RPMI7951 (cell line): ENCODE measurements around the gene TTC28. TPM values are rescaled to one million over a fixed set of nuclear protein-coding genes. Genes with fewer than 3 reads are reported as not detected.
"Not testable (repeated sequence)": the region's sequence is repeated elsewhere in the genome, so short reads cannot be mapped to it uniquely, and the experiment has no call there.

Experiments
- DNase-seq: peaks from one replicate; pipeline ENCODE4 v3.0.0-alpha.2; 2012; ENCODE audit warnings: low read depth
- total RNA-seq: library from RNA; depleted of rRNA; stranded (reverse); fragments of >200 nt; shearing (Covaris generic); gene quantifications from 2 replicates; pipeline ENCODE4 v1.2.3, GENCODE V29; 2014

Gene TTC28
- total RNA-seq, 1 experiment from 2014 or later, result 0.96 TPM

- no peak for DNase-seq
Observed at GRCh38 chr22:28229566-28230485, 449.8 kb downstream of the TTC28 start.

GRCh38 chr22:28223826-28224225 is 455.8 kb downstream of the TTC28 start:
- no peak for DNase-seq

GRCh38 chr22:28222976-28223745 is 456.5 kb downstream of the TTC28 start:
- DNase-seq, result no peak

GRCh38 chr22:28222571-28222970 is 457.1 kb downstream of the TTC28 start:
- no peak for DNase-seq

- DNase-seq, result no peak
Observed at GRCh38 chr22:28222052-28222451, 457.6 kb downstream of the TTC28 start.

GRCh38 chr22:28220626-28221363 is 458.8 kb downstream of the TTC28 start:
- no peak for DNase-seq

- no peak for DNase-seq
Observed at GRCh38 chr22:28217277-28217676, 462.4 kb downstream of the TTC28 start.

GRCh38 chr22:28214750-28215149 is 464.9 kb downstream of the TTC28 start:
- DNase-seq, result not testable (repeated sequence)

GRCh38 chr22:28209457-28209856 is 470.2 kb downstream of the TTC28 start:
- DNase-seq, result not testable (repeated sequence)

- DNase-seq, result no peak
Observed at GRCh38 chr22:28208787-28209186, 470.9 kb downstream of the TTC28 start.

- no peak for DNase-seq
Observed at GRCh38 chr22:28208036-28208435, 471.6 kb downstream of the TTC28 start.

- DNase-seq, result no peak
Observed at GRCh38 chr22:28207281-28208030, 472.2 kb downstream of the TTC28 start.

- no peak for DNase-seq
Observed at GRCh38 chr22:28205926-28206325, 473.7 kb downstream of the TTC28 start.

- no peak for DNase-seq
Observed at GRCh38 chr22:28204382-28204781, 475.3 kb downstream of the TTC28 start.

- no peak for DNase-seq
Observed at GRCh38 chr22:28203286-28203685, 476.4 kb downstream of the TTC28 start.

- DNase-seq, result no peak
Observed at GRCh38 chr22:28198692-28199091, 480.9 kb downstream of the TTC28 start.

GRCh38 chr22:28191571-28191970 is 488.1 kb downstream of the TTC28 start:
- DNase-seq, result not testable (repeated sequence)

GRCh38 chr22:28188178-28188879 is 491.3 kb downstream of the TTC28 start:
- DNase-seq, result no peak

GRCh38 chr22:28187612-28188011 is 492.0 kb downstream of the TTC28 start:
- no peak for DNase-seq

- DNase-seq, result no peak
Observed at GRCh38 chr22:28186641-28187040, 493.0 kb downstream of the TTC28 start.

- DNase-seq, result no peak
Observed at GRCh38 chr22:28185130-28185529, 494.5 kb downstream of the TTC28 start.
